HG03571 (cell line): ENCODE data around the gene NFIA.

Source experiments
- ATAC-seq: cut with Tn5 transposase; IDR thresholded peaks from one replicate; pipeline ENCODE4 v1.9.1; 2021; ENCODE audit not compliant: unreplicated experiment

Gene NFIA

DNA sequence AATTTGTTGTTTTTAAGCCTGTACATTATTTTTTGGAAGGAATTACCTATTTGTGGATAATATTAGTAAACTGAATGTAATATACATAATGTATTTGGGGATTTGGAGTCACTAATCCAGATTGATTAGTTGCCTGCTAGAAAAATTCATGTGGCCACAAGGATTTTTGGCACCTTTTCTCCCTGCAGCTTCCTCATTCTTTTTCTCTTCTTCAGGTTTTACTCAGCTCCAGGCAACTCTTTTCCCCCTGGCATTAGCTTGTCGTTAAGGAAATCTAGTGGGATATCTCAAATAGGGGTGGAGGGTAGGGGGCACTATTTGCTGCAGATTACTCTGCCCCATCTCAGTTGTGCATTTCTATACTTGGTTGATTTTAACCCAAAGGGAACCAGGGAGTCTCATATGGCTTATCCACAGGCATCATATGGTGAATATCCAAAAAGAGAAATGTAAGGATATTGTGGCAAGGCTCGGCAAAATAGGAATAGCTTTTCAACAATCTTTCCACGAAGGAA lies 203.1 kb downstream of the NFIA start:
- ATAC-seq = no peak

GRCh38 chr1:61287014-61287413 lies 204.7 kb downstream of the NFIA start:
- no peak for ATAC-seq

GRCh38 chr1:61287734-61288133 lies 205.4 kb downstream of the NFIA start:
- ATAC-seq = no peak

- no peak for ATAC-seq
These were observed 207.1 kb downstream of the NFIA start for GRCh38 chr1:61289232-61290098.

- no peak for ATAC-seq
These were observed 208.2 kb downstream of the NFIA start for GRCh38 chr1:61290525-61290924.

- no peak for ATAC-seq
These were observed 210.8 kb downstream of the NFIA start for GRCh38 chr1:61293197-61293596.

GRCh38 chr1:61293986-61294504 lies 211.7 kb downstream of the NFIA start:
- no peak for ATAC-seq

GRCh38 chr1:61294930-61295329 lies 212.6 kb downstream of the NFIA start:
- ATAC-seq = no peak

DNA sequence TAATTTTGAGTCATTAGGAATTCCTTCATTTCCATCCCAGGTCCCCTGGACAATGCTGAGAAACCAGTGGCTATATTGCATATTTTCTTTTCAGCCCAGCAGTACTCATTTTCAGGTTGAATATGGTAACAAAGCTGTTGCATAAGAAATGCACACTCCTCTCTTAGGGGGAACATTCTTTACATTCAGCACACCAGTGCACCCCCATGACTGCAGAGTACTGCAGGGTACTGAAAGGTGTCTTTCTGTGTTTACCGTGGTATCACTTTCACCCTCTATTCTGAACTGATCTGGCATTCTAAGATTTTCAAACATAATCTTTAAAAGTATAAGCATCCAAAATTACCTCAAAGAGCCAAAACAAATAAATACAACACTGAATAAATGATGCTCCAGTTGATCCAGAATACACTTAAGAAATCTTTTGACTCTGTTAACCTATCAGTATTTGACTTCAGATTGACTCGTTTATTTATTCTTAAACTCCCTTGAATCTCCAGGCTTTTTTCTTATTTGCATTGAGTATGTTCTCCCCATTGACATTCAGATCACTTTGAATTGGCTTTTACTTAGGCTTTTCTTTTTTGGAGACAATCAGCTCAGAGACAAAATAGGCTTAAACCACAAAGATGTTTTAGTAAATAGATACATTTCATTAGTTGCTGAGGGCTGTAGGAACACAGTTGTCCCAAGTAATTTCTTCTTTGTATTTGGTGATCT lies 213.6 kb downstream of the NFIA start:
- ATAC-seq = no peak

- ATAC-seq = no peak
These were observed 215.5 kb downstream of the NFIA start for GRCh38 chr1:61297887-61298286.

DNA sequence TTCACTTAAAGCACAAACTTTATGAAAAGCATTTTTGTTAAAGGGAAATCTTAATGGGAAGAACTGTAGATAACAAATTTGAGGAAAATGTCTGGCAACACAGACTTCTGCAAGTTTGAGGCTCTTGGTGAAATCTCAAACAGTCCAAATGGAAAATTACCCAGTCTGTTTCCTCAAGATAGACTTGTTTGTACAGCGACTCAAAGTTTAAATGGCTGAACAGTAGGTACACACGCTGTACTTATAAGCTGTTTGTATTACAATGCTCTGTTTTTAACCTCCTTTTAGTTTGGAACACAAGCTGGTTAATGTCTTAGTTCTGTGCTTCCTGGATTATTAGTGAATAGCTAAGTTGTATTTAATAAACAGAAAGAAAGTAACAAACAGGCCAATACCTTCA lies 217.1 kb downstream of the NFIA start:
- ATAC-seq = no peak

DNA sequence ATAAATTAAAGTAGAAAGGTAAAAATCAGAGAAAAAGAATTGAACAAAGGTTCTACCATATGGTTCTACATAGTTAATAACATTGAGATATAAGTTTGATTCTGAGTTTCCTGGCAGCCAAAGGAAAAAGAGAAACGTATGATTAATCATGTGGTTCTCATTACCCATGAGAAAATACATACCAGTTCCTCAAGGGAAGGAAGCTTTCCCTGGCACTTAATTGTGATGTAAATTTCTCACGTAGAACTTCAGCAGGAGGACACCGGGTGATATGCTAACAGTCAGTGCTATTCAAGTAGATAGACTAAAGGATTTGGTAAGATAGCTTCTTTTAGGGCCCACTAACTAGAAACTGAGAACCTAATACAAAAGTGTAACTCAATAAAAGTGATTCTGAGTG lies 218.5 kb downstream of the NFIA start:
- no peak for ATAC-seq

- ATAC-seq = no peak
These were observed 219.7 kb downstream of the NFIA start for GRCh38 chr1:61301824-61302657.

- no peak for ATAC-seq
These were observed 225.2 kb downstream of the NFIA start for GRCh38 chr1:61307422-61308142.

DNA sequence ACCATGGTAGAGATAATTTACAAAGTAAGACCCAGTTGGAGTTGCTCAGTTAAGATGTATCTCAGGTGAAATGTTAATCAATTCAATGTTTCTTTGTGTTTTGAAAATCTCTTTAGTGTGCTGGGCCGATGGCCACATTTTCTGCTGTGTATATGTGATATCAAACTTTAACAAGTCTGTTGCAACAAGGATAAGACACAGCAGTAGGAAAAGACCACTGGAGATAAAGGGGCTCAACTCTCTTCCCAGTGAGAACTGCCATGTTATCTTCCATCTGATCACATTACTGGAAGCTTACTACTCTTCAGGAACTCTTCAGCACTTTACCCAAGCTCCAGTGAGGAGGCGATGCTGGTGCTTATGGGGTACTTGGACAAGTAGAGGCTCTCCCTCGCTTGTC lies 227.7 kb downstream of the NFIA start:
- ATAC-seq = no peak

DNA sequence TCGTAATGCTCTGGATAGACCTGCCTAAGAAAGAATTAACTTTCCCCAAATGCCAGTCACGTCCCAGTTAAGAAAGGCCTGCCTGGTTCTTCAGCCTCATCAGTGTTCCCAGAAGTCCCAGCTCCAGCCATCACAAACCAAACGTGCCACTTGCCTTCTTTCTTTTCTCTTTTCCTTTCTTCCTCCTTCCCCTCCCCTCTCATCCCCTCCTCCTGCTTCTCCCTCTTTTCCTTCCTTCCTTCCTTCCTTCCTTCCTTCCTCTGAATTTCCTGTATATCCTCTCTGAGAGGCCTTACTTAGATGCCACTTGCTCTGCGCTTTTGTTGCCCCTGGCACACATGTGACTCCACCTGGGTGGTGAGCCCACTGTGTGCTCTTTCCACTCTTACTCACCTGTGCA lies 228.2 kb downstream of the NFIA start:
- ATAC-seq = no peak

- no peak for ATAC-seq
These were observed 231.6 kb downstream of the NFIA start for GRCh38 chr1:61313906-61314422.

DNA sequence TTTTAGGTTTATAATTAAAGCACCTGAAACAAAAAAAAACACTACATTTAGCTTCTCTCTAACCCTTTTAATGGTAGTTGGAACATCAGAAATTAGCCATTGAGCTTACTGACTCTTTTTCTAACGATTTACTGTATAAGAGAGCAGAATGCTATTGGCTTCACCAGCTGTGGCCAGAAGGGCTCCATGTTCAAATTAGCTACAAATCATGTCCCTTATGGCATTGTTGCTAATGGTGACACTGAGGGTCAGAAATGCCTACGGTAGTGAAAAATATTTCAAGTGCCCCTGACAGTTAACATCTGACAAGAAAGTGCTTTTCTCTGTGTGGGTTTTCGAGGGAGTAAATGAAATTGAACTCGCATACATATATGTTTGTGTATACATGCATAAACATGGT lies 232.7 kb downstream of the NFIA start:
- ATAC-seq = no peak

DNA sequence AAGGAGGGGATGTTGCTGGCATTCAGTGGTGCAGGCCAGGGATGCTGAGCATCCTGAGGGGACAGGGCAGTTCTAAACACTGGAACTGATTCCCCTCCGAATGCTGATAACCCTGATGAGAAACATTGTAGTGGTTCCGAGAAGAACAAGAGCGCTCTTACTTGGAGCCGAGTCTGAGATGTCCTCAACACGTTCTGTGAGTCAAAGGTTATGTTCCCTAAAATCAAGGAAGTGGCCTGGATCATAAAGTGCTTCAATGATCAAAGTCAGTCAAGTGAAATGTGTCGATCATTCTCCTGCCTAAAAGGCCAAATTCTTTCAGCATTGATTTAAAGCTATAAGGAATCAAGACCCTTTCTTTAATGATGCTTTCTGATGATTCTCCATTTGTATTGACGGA lies 234.1 kb downstream of the NFIA start:
- ATAC-seq = no peak
